Testis (tissue), 2 donors: Measurements from ENCODE around the gene STAT4.

Experiments used
- POLR2A ChIP-seq: fragments of 450-650 bp; IDR thresholded peaks from one replicate; pipeline ENCODE4 v1.6.1; 2017; ENCODE audit warnings: antibody characterized with exemption, mild to moderate bottlenecking, moderate library complexity
- TF ChIP-seq, protein P1 (sequence below), 3 experiments: fragments of 450-650 bp in 2 of 3; fragments of 200-600 bp in 1 of 3; sonication (generic) in 1 of 3; IDR thresholded peaks; one replicate each; pipeline ENCODE4 v1.5.1; 2016 to 2019; ENCODE audit warnings: antibody characterized with exemption in 3 of 3, mild to moderate bottlenecking in 2 of 3, moderate library complexity in 1 of 3

DNA sequence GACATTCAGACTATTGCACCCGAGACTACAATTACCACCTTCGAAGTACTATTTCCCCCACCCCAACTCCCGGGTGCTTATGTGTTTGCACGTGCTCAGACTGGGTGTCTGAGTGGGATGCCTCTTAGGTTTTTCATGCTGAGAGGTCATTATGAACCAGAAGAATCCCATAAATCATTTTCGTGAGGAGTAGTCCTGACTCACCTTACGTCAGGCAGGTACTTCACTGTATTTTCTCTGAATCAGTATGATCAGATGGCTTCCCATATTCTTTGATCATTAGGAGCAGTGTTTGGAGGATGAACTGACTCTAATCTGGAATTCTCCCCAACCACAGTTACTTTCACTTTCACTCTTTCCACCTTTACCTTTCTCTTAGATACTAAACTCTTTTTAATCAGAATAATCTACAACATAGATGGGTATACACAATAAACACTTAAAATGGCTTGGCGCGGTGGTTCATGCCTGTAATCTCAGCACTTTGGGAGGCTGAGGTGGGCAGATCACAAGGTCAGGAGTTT is 38.4 kb upstream of the STAT4 start:
- TF ChIP-seq, protein P1, sequence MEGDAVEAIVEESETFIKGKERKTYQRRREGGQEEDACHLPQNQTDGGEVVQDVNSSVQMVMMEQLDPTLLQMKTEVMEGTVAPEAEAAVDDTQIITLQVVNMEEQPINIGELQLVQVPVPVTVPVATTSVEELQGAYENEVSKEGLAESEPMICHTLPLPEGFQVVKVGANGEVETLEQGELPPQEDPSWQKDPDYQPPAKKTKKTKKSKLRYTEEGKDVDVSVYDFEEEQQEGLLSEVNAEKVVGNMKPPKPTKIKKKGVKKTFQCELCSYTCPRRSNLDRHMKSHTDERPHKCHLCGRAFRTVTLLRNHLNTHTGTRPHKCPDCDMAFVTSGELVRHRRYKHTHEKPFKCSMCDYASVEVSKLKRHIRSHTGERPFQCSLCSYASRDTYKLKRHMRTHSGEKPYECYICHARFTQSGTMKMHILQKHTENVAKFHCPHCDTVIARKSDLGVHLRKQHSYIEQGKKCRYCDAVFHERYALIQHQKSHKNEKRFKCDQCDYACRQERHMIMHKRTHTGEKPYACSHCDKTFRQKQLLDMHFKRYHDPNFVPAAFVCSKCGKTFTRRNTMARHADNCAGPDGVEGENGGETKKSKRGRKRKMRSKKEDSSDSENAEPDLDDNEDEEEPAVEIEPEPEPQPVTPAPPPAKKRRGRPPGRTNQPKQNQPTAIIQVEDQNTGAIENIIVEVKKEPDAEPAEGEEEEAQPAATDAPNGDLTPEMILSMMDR (IDR thresholded peaks at IDR 0.05), result no peak
- no peak for TF ChIP-seq POLR2A
